NCI-H748 (cell line): ENCODE data around the gene LETMD1.
"Not testable (repeated sequence)": the region's sequence is repeated elsewhere in the genome, so short reads cannot be mapped to it uniquely, and the experiment has no call there.

Experiments
- DNase-seq: peaks from one replicate; lab custom pipeline; 2025; ENCODE audit not compliant: unreplicated experiment; lab: John Stamatoyannopoulos, UW

The LETMD1 gene

DNA sequence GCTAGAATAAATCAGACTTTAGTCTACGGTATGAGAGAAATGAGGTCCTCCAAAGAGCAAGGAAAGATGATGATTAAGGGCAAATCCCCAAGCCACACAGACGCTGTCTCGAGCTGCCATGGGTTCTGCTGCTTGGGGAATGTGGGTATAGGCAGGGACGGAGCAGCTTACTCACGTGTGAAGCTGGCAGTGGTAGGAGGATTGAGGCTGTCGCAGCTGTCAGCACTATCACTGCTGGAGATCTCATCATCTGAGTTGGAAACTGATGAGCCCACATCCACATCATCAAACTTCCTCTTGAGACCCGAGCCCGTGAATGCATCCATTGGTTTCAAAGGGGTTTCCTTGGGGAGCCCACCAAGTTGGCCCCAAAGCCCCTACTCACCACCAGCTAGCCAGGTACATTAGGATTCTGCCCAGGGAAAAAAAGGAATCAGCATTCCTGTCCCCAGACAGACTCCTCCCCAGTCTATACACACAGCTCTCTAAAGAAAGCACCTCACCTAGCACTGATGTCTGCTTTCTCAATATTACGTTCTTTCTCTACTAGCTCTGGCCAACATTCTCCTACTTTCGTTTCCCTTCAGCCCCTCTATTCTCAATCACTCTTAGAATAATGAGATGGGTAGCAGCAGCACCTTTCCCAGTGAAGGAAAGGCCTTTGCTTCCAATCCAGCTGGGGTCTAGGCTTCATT is 28.3 kb downstream of the LETMD1 start:
- DNase-seq, result no peak

DNA sequence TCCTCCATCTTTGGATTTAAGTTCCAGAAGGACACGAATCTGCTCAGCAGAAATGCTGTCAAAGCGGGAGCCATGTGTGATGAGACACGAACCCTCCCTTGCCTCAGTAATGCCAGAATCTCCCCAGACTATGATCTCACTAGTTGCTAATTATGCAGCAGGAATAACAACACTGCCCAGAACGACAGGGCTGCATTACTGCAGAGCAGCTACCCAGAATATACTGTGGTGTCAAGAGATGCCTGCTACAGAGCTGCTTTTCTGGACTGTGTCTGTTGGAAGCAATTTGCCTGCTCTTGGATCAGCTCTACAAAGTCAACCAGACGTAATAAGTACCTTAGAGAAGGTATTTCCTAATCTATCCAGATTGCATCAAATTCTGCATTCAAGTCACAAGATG is 29.8 kb downstream of the LETMD1 start:
- DNase-seq, result no peak

DNA sequence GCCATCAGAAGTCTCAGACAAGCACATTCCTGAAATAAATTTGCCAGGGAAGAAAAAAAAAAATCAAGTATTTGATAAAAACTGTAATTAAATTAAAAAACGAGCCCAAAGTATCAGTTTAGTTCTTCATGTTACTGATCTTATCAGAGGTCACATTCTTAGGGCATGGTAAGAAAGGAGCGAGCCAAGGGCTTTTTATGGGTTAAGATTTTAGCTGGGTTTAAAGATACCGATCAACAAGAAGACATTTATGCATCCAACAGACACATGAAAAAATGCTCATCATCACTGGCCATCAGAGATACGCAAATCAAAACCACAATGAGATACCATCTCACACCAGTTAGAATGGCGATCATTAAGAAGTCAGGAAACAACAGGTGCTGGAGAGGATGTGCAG is 30.2 kb downstream of the LETMD1 start:
- DNase-seq, result not testable (repeated sequence)

DNA sequence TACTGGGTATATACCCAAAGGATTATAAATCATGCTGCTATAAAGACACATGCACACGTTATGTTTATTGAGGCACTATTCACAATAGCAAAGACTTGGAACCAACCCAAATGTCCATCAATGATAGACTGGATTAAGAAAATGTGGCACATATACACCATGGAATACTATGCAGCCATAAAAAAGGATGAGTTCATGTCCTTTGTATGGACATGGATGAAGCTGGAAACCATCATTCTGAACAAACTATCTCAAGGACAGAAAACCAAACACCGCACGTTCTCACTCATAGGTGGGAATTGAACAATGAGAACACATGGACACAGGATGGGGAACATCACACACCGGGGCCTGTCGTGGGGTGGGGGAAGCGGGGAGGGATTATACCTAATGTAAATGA is 30.7 kb downstream of the LETMD1 start:
- DNase-seq, result not testable (repeated sequence)

DNA sequence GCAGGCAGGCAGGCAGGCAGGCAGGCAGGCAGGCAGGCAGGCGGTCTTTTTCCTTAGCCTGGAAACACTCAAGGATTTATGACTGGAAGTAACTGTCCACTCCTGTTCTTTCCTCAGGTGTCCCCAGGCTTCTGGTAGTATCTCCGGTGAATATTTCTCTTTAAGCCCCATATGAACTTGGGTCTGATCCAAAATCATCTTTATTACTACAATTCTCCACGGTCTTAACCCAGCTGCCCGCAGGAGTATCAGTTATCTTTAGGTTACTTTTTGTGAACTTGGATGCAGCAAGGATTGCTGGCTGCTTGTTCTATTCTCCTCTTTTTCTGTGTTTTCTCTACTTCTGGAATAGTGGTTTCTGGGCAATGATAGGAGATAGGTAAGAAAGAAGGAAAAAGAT is 32.0 kb downstream of the LETMD1 start:
- no peak for DNase-seq

DNA sequence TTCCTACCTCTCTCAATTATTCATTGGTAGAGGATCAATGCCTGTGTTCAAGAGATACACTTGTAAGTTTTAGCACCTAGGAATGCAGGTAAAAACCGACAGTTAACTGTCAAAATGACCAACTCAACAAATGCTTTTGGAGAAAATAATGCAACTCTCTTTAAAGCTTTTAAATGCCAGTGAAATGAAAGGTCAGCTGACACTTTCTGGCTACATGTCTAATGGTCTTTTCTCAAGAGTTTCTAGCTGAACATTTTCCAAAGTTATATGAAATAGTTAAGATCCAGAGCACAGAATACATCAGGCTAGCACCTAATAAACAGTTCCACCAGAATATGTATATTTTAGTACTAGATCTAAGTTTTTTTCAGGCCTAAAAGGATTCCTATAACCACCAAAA is 33.3 kb downstream of the LETMD1 start:
- no peak for DNase-seq

DNA sequence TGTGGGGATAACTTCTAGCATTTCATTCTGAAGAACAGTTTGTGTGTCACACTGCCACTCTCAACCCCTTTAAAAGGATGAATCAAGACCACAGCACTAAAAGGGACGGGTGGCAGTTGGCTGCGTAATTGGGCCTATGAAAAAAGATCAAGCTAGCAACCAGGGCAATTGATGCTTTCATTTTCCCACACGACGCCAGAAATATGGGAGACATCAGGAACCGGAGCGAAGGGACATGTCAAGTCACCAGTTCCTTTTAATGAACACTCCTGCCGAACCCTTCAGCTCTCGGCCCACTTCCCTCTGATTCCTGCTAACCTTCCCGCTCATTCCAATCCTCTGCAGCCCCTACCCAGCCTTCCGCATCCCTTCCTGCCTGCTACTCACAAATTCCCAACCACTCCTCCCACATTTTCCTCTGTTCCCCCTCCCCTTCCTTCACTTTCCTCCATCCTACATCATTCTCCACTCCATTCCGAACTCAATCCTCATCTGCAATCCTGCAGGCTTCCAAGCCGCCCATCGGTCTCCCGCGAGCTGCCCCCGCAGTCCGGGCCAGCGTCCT is 34.5 kb downstream of the LETMD1 start:
- peak; percentile 72 for DNase-seq

DNA sequence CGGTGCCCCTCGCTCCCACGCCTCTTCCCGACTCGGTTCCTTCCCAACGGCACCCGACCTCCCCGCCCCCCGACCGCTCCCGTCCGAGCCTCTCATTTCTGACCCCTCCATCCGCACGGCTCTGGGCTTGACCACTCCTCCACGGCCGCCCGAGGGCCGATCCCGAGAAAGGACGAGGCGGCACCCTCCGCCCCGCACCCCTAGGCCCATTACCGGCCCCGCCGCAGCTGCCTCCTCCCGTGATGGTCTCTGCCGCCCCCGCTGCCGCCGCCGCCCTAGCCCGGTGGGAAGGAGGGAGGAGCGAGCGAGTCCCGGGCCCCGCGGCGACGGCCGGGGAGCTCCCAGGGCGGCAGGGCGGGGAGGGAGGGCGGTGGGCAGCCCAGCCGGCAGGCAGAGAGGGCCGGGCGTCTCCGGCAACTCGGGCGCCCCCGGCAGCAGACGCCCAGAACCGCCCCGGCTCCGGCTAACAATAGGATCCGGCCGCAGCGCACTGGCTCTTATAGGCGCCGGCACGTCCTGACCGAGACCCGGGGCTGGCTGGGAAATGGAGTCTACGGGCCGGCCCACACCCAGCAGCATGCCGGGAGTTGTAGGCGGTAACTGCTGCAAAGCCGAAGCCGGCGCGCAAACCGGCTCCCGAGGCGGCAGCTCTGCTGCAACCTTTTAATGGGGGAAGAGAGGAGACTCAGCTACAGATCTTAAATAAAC is 35.2 kb downstream of the LETMD1 start, which contains the start of gene CSRNP2:
TSS of gene CSRNP2 (minus strand) at position 471 of the 708 bp plus-strand sequence. CDS start 7,035 bp downstream, outside the sequence.
- peak; percentile 97 for DNase-seq

DNA sequence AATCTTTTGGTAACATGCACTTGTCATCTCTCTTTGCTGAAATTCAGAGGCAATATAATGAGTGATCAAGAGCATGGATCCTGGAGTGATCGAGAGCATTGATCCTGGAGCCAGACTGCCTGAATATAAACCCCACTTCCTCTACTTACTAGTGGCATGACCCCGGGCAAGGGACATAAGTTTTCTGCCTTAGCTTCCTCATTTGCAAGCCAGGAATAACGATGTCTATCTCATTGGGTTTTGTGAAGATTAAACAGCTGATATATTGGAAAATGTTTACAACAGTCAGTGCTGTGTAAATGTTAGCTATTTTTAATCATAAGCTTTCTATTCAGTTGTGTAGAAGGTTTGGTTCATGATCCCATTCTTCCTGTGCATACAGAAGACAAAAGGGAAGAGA is 37.6 kb downstream of the LETMD1 start:
- DNase-seq, result no peak

DNA sequence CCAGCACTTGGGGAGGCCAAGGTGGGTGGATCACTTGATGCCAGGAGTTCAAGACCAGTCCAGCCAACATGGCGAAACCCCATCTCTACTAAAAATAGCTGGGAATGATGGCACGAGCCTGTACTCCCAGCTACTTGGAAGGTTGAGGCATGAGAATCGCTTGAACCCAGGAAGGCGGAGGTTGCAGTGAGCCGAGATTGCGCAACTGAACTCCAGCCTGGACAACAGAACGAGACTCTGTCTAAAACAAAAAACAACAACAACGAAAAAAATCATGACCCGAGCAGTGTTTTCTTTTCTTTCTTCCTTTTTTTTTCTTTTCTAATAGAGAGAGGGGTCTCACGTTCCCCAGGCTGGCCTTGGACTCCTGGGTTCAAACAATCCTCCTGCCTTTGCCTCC is 38.8 kb downstream of the LETMD1 start:
- no peak for DNase-seq

DNA sequence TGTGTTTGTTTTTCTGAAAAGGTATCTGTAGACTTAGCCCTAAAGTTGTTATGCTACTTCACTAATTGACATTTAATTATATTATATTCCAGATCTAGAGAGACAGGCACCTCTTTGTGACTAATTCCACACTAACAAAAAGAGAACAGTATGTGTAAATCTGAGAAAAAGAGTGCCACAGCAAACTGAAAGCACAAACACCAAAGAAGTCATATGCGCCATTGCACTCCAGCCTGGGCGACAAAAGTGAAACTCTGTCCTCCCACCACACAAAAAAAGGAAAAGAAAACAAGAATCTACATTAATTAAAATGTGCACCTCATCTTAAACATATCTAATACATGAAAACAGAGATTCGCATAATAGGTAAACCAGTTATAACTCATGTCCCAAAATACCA is 39.7 kb downstream of the LETMD1 start:
- DNase-seq, result no peak

DNA sequence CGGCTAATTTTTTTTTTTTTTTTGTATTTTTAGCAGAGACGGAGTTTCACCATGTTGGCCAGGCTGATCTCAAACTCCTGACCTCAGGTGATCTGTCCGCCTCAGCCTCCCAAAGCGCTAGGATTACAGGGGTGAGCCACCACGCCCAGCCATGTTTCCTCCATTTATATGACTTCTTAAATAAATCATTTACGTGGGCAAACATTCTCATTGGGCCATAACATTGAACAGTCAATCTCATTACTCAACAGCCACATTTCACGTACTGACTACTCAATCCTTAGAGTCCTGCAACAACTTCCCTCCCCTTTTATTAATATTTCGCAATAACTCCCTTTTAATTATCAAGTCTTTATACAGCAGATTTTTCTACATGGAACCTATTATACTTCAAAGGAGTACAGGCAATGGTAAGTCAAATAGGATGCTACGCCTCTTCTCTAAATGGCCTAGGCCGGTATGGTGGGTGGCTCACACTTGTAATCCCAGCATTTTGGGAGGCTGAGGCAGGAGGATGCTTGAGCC is 42.6 kb downstream of the LETMD1 start:
- no peak for DNase-seq

DNA sequence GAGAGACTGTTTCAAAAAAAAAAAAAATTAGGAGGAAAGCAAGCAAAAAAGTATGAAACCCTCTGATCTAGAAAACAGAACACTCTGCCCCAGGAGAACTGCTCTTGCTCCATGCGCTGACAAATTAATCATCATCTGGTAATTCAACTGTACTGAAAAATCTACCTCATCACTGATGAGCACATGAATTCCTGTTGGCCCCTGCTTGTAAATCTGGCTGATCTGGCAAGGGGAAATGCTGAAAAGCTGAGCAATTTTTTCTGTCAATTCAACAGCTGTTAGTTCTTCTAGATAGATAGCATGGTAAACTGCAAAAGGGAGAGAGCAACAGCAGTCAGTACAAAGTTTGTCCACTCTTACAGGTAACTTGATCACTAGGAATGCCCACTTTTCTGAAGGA is 50.5 kb downstream of the LETMD1 start:
- no peak for DNase-seq

DNA sequence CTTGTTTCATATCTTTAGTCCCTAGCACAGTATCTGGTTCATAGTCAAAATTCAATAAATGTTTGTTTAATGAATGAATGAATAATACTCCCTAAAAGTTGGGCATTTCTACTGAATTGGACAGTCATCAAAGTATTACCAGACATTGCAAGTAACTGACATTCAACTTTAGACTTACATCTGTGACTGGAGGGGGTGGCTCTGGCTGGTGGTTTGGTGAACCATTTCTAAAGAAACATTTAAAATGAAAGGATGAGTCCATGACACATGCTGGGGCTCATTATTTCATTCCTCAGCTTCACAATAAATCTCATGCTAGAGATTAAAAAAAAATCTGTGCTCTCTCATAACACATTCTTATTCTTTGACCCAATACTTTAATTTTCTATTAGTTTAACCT is 55.9 kb downstream of the LETMD1 start:
- DNase-seq, result no peak

DNA sequence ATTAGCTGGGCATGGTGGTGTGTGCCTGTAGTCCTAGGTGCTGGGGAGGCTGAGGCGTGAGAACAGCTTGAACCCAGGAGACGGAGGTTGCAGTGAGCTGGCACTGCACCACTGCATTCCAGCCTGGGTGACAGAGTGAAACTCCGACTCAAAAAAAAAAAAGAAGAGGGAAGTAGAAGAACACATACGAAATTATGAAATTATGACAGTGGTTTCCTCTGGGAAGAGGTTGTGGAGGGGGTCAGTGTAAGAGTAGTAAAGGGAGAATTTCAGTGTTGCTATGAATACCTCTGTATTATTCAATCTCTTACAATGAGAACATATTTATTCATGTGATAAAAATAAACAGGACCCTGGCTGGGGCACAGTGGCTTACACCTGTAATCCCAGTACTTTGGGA is 60.0 kb downstream of the LETMD1 start:
- DNase-seq, result no peak
